ENCODE measurements around the gene RGS17.
"Not testable (repeated sequence)": the region's sequence is repeated elsewhere in the genome, so short reads cannot be mapped to it uniquely, and the experiment has no call there.

Gene RGS17

GRCh38 chr6:153032255-153032882 lies 98.7 kb downstream of the RGS17 start:
- DNase-seq (ENCODE audit: low read depth in 2 of 2): no peak

GRCh38 chr6:153031335-153031955 lies 99.6 kb downstream of the RGS17 start:
- DNase-seq (ENCODE audit: low read depth in 2 of 2): no peak

- DNase-seq (ENCODE audit: low read depth in 2 of 2): no peak
Measured at GRCh38 chr6:153028963-153029362, 102.1 kb downstream of the RGS17 start.

- DNase-seq (ENCODE audit: low read depth in 2 of 2): no peak
Measured at GRCh38 chr6:153028286-153028685, 102.8 kb downstream of the RGS17 start.

GRCh38 chr6:153027480-153027879 lies 103.6 kb downstream of the RGS17 start:
- DNase-seq (ENCODE audit: low read depth in 2 of 2): no peak

- no peak for DNase-seq (ENCODE audit: low read depth in 2 of 2)
Measured at GRCh38 chr6:153024709-153025017, 106.4 kb downstream of the RGS17 start.

- DNase-seq (ENCODE audit: low read depth in 2 of 2): no peak
Measured at GRCh38 chr6:153023977-153024708, 106.9 kb downstream of the RGS17 start.

GRCh38 chr6:153018355-153018754 lies 112.7 kb downstream of the RGS17 start:
- DNase-seq (ENCODE audit: low read depth in 2 of 2): no peak

- DNase-seq (ENCODE audit: low read depth in 2 of 2): no peak
Measured at GRCh38 chr6:153016846-153017245, 114.2 kb downstream of the RGS17 start.

- no peak for DNase-seq (ENCODE audit: low read depth in 2 of 2)
Measured at GRCh38 chr6:153015094-153015640, 115.9 kb downstream of the RGS17 start.

GRCh38 chr6:153013438-153013837 lies 117.6 kb downstream of the RGS17 start:
- no peak for DNase-seq (ENCODE audit: low read depth in 2 of 2)

- no peak for DNase-seq (ENCODE audit: low read depth in 2 of 2)
Measured at GRCh38 chr6:153012856-153013255, 118.2 kb downstream of the RGS17 start.

- DNase-seq (ENCODE audit: low read depth in 2 of 2): no peak
Measured at GRCh38 chr6:153003366-153003690, 127.8 kb downstream of the RGS17 start.

GRCh38 chr6:153002613-153003365 lies 128.3 kb downstream of the RGS17 start, which contains the start of gene MTRF1L:
MTRF1L (minus strand) TSS chr6:153002709; CDS start chr6:153002685, 24 bp downstream.
- DNase-seq (ENCODE audit: low read depth in 2 of 2): peak; percentile 46 to 70

GRCh38 chr6:153001767-153002612 lies 129.1 kb downstream of the RGS17 start:
- DNase-seq (ENCODE audit: low read depth in 2 of 2): no peak

GRCh38 chr6:153000790-153001189 lies 130.3 kb downstream of the RGS17 start:
- DNase-seq (ENCODE audit: low read depth in 2 of 2): not testable (repeated sequence)

GRCh38 chr6:153000243-153000642 lies 130.8 kb downstream of the RGS17 start:
- DNase-seq (ENCODE audit: low read depth in 2 of 2): no peak

- DNase-seq (ENCODE audit: low read depth in 2 of 2): not testable (repeated sequence)
Measured at GRCh38 chr6:152999538-152999937, 131.5 kb downstream of the RGS17 start.

- no peak for DNase-seq (ENCODE audit: low read depth in 2 of 2)
Measured at GRCh38 chr6:152993847-152994246, 137.2 kb downstream of the RGS17 start.

GRCh38 chr6:152993431-152993830 lies 137.7 kb downstream of the RGS17 start:
- DNase-seq (ENCODE audit: low read depth in 2 of 2): no peak

- no peak for DNase-seq (ENCODE audit: low read depth in 2 of 2)
Measured at GRCh38 chr6:152986978-152987377, 144.1 kb downstream of the RGS17 start.
